Measurements from ENCODE around the gene KRT1.

DNA sequence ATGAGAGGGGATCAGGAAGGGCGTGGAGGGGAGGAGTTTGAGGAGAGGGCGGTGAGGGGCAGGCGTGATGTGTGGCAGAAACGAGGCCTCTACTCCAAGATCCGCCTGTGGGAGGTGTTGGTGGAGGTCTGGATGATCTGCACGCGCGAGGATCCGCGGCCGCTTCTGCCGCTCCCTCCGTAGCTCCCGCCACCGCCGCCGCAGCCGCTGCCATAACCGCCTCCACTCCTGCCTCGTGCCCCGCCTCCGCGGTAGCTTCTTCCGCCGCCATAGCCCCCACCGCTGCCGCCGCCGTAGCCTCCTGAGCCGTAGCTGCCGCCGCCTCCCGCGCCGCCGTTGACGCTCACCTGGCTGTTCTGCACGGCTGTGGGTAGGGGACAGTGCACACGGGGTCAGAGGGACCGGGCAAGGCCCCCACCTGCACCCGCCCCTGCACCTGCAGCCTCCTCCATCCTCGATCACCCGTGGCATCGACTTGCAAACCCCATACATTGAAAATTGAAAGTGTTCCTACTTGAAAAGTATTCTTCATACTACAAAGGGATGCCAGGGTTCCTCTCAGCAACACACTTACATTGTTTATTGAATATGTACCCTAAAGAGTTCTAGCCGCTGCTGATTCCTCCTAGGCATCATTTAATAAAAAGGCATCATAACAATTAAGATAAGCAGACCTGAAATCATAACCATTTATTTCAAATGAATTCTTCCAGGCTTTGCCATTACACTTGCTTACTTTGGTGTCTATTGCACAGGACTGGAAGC lies 11.1 kb upstream of the KRT1 start:
- TF ChIP-seq POLR2AphosphoS5 (IDR thresholded peaks at IDR 0.05; ENCODE audit: low read depth, low read length) (no peak), TAF1 (IDR thresholded peaks at IDR 0.05; ENCODE audit: borderline replicate concordance, insufficient read depth, low read length) (no peak), FOXP2 (optimal IDR thresholded peaks at IDR 0.05; ENCODE audit: borderline replicate concordance, extremely low read depth, extremely low read length, insufficient read depth) (no peak), SIN3A (IDR thresholded peaks at IDR 0.05; ENCODE audit: borderline replicate concordance, insufficient read depth, low read length) (no peak)
- TF ChIP-seq, protein P1, sequence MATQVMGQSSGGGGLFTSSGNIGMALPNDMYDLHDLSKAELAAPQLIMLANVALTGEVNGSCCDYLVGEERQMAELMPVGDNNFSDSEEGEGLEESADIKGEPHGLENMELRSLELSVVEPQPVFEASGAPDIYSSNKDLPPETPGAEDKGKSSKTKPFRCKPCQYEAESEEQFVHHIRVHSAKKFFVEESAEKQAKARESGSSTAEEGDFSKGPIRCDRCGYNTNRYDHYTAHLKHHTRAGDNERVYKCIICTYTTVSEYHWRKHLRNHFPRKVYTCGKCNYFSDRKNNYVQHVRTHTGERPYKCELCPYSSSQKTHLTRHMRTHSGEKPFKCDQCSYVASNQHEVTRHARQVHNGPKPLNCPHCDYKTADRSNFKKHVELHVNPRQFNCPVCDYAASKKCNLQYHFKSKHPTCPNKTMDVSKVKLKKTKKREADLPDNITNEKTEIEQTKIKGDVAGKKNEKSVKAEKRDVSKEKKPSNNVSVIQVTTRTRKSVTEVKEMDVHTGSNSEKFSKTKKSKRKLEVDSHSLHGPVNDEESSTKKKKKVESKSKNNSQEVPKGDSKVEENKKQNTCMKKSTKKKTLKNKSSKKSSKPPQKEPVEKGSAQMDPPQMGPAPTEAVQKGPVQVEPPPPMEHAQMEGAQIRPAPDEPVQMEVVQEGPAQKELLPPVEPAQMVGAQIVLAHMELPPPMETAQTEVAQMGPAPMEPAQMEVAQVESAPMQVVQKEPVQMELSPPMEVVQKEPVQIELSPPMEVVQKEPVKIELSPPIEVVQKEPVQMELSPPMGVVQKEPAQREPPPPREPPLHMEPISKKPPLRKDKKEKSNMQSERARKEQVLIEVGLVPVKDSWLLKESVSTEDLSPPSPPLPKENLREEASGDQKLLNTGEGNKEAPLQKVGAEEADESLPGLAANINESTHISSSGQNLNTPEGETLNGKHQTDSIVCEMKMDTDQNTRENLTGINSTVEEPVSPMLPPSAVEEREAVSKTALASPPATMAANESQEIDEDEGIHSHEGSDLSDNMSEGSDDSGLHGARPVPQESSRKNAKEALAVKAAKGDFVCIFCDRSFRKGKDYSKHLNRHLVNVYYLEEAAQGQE (IDR thresholded peaks at IDR 0.05; ENCODE audit: insufficient read depth in 1 of 2, low read depth in 2 of 2, low read length in 2 of 2): no peak
